ENCODE results near the gene SLAIN2. TPM values are rescaled to one million over a fixed set of nuclear protein-coding genes. Genes with fewer than 3 reads are reported as not detected.
"Not testable (repeated sequence)": the region's sequence is repeated elsewhere in the genome, so short reads cannot be mapped to it uniquely, and the experiment has no call there.

SLAIN2 gene
- total RNA-seq, 1 experiment from 2014 or later: 32.0 TPM

GRCh38 chr4:48420144-48420543 is 78.8 kb downstream of the SLAIN2 start:
- DNase-seq: no peak

GRCh38 chr4:48421101-48421500 is 79.8 kb downstream of the SLAIN2 start:
- no peak for DNase-seq
- no peak overlapping the region for H3K4me3 ChIP-seq (ENCODE audit: insufficient read depth, low read depth, low read length)
- no peaks in the 10 kb centered on the region for H3K27me3 ChIP-seq (ENCODE audit: control insufficient read depth, insufficient read depth, low read length)
- peaks cover 2% of the 10 kb centered on the region for H3K36me3 ChIP-seq (replicated peaks; ENCODE audit: control insufficient read depth, insufficient read depth, low read length)

More at GRCh38 chr4:48420144-48420543, 78.8 kb downstream of the SLAIN2 start:
- Histone ChIP-seq H3K4me3 (ENCODE audit: insufficient read depth, low read depth, low read length) (no peak overlapping the region), H3K36me3 (replicated peaks; ENCODE audit: control insufficient read depth, insufficient read depth, low read length) (peaks cover 2% of the 10 kb centered on the region), H3K27me3 (ENCODE audit: control insufficient read depth, insufficient read depth, low read length) (no peaks in the 10 kb centered on the region)

- DNase-seq: no peak
- no peaks in the 10 kb centered on the region for H3K27me3 ChIP-seq (ENCODE audit: control insufficient read depth, insufficient read depth, low read length)
- no peaks in the 10 kb centered on the region for H3K36me3 ChIP-seq (replicated peaks; ENCODE audit: control insufficient read depth, insufficient read depth, low read length)
- H3K4me3 ChIP-seq (ENCODE audit: insufficient read depth, low read depth, low read length): no peak overlapping the region
Measured at GRCh38 chr4:48428926-48429325, 87.6 kb downstream of the SLAIN2 start.

- no peak overlapping the region for H3K4me3 ChIP-seq (ENCODE audit: insufficient read depth, low read depth, low read length)
- no peaks in the 10 kb centered on the region for H3K27me3 ChIP-seq (ENCODE audit: control insufficient read depth, insufficient read depth, low read length)
- DNase-seq: no peak
- H3K36me3 ChIP-seq (replicated peaks; ENCODE audit: control insufficient read depth, insufficient read depth, low read length): no peaks in the 10 kb centered on the region
Measured at GRCh38 chr4:48429709-48430474, 88.6 kb downstream of the SLAIN2 start.

- no peak overlapping the region for H3K4me3 ChIP-seq (ENCODE audit: insufficient read depth, low read depth, low read length)
- DNase-seq: no peak
- H3K36me3 ChIP-seq (replicated peaks; ENCODE audit: control insufficient read depth, insufficient read depth, low read length): no peaks in the 10 kb centered on the region
Measured at GRCh38 chr4:48431401-48431800, 90.1 kb downstream of the SLAIN2 start.

GRCh38 chr4:48432017-48432416 is 90.7 kb downstream of the SLAIN2 start:
- Histone ChIP-seq H3K27me3 (ENCODE audit: control insufficient read depth, insufficient read depth, low read length) (no peaks in the 10 kb centered on the region), H3K4me3 (ENCODE audit: insufficient read depth, low read depth, low read length) (no peak overlapping the region), H3K36me3 (replicated peaks; ENCODE audit: control insufficient read depth, insufficient read depth, low read length) (no peaks in the 10 kb centered on the region)
- DNase-seq: no peak

More at GRCh38 chr4:48431401-48431800, 90.1 kb downstream of the SLAIN2 start:
- H3K27me3 ChIP-seq (ENCODE audit: control insufficient read depth, insufficient read depth, low read length): no peaks in the 10 kb centered on the region

GRCh38 chr4:48436318-48436717 is 95.0 kb downstream of the SLAIN2 start:
- DNase-seq: no peak

GRCh38 chr4:48439988-48440387 is 98.7 kb downstream of the SLAIN2 start:
- Histone ChIP-seq H3K27me3 (ENCODE audit: control insufficient read depth, insufficient read depth, low read length) (no peaks in the 10 kb centered on the region), H3K4me3 (ENCODE audit: insufficient read depth, low read depth, low read length) (no peak overlapping the region), H3K36me3 (replicated peaks; ENCODE audit: control insufficient read depth, insufficient read depth, low read length) (no peaks in the 10 kb centered on the region)
- DNase-seq: no peak

More at GRCh38 chr4:48436318-48436717, 95.0 kb downstream of the SLAIN2 start:
- Histone ChIP-seq H3K4me3 (ENCODE audit: insufficient read depth, low read depth, low read length) (no peak overlapping the region), H3K36me3 (replicated peaks; ENCODE audit: control insufficient read depth, insufficient read depth, low read length) (no peaks in the 10 kb centered on the region), H3K27me3 (ENCODE audit: control insufficient read depth, insufficient read depth, low read length) (no peaks in the 10 kb centered on the region)

GRCh38 chr4:48440914-48441313 is 99.6 kb downstream of the SLAIN2 start:
- DNase-seq; H3K4me3 ChIP-seq (ENCODE audit: insufficient read depth, low read depth, low read length); H3K36me3 ChIP-seq (replicated peaks; ENCODE audit: control insufficient read depth, insufficient read depth, low read length); H3K27me3 ChIP-seq (ENCODE audit: control insufficient read depth, insufficient read depth, low read length): not testable (repeated sequence)

GRCh38 chr4:48445704-48446103 is 104.4 kb downstream of the SLAIN2 start:
- no peak for DNase-seq

GRCh38 chr4:48446642-48447041 is 105.3 kb downstream of the SLAIN2 start:
- no peaks in the 10 kb centered on the region for H3K27me3 ChIP-seq (ENCODE audit: control insufficient read depth, insufficient read depth, low read length)
- H3K4me3 ChIP-seq (ENCODE audit: insufficient read depth, low read depth, low read length): no peak overlapping the region

More at GRCh38 chr4:48445704-48446103, 104.4 kb downstream of the SLAIN2 start:
- H3K4me3 ChIP-seq (ENCODE audit: insufficient read depth, low read depth, low read length): no peak overlapping the region
- H3K27me3 ChIP-seq (ENCODE audit: control insufficient read depth, insufficient read depth, low read length): no peaks in the 10 kb centered on the region
- no peaks in the 10 kb centered on the region for H3K36me3 ChIP-seq (replicated peaks; ENCODE audit: control insufficient read depth, insufficient read depth, low read length)

GRCh38 chr4:48449151-48449550 is 107.8 kb downstream of the SLAIN2 start:
- Histone ChIP-seq H3K36me3 (replicated peaks; ENCODE audit: control insufficient read depth, insufficient read depth, low read length) (no peaks in the 10 kb centered on the region), H3K4me3 (ENCODE audit: insufficient read depth, low read depth, low read length) (no peak overlapping the region), H3K27me3 (ENCODE audit: control insufficient read depth, insufficient read depth, low read length) (no peaks in the 10 kb centered on the region)
- DNase-seq: no peak

More at GRCh38 chr4:48446642-48447041, 105.3 kb downstream of the SLAIN2 start:
- H3K36me3 ChIP-seq (replicated peaks; ENCODE audit: control insufficient read depth, insufficient read depth, low read length): no peaks in the 10 kb centered on the region
- no peak for DNase-seq

GRCh38 chr4:48450740-48451139 is 109.4 kb downstream of the SLAIN2 start:
- no peaks in the 10 kb centered on the region for H3K36me3 ChIP-seq (replicated peaks; ENCODE audit: control insufficient read depth, insufficient read depth, low read length)
- no peaks in the 10 kb centered on the region for H3K27me3 ChIP-seq (ENCODE audit: control insufficient read depth, insufficient read depth, low read length)
- no peak for DNase-seq
- H3K4me3 ChIP-seq (ENCODE audit: insufficient read depth, low read depth, low read length): no peak overlapping the region

- H3K27me3 ChIP-seq (ENCODE audit: control insufficient read depth, insufficient read depth, low read length); H3K4me3 ChIP-seq (ENCODE audit: insufficient read depth, low read depth, low read length); H3K36me3 ChIP-seq (replicated peaks; ENCODE audit: control insufficient read depth, insufficient read depth, low read length); DNase-seq: not testable (repeated sequence)
Measured at GRCh38 chr4:48451656-48452055, 110.3 kb downstream of the SLAIN2 start.

- Histone ChIP-seq H3K36me3 (replicated peaks; ENCODE audit: control insufficient read depth, insufficient read depth, low read length) (no peaks in the 10 kb centered on the region), H3K4me3 (ENCODE audit: insufficient read depth, low read depth, low read length) (no peak overlapping the region), H3K27me3 (ENCODE audit: control insufficient read depth, insufficient read depth, low read length) (no peaks in the 10 kb centered on the region)
- DNase-seq: no peak
Measured at GRCh38 chr4:48454591-48454990, 113.3 kb downstream of the SLAIN2 start.
